B cell (primary cell): ENCODE measurements around the gene NBEAL1. TPM values are rescaled to one million over a fixed set of nuclear protein-coding genes. Genes with fewer than 3 reads are reported as not detected.

Experiments
- ATAC-seq: fragments of 200-7000 bp; cut with Tn5 transposase; one replicate; pipeline ENCODE4 v1.10.0; 2021; ENCODE audit warnings: low read depth, mild to moderate bottlenecking, moderate number of reproducible peaks, moderate library complexity
- CTCF ChIA-PET: fragments of 350-600 bp; sonication (Branson Sonifier 250); formaldehyde crosslinking; loops from one replicate; lab custom pipeline; 2021; ENCODE audit warnings: antibody characterized with exemption, inconsistent platforms; lab: Charles Lee
- POLR2A ChIA-PET: fragments of 350-600 bp; sonication (Branson Sonifier 250); formaldehyde crosslinking; loops from one replicate; lab custom pipeline; 2021; ENCODE audit warnings: antibody characterized with exemption; lab: Charles Lee
- DNase-seq: peaks from one replicate; pipeline ENCODE4 v3.0.0; 2013
- H2AFZ ChIP-seq: 2 replicates; pipeline ENCODE4 v1.6.1; 2012; ENCODE audit warnings: mild to moderate bottlenecking, low read depth, low read length; ENCODE audit not compliant: insufficient read depth, poor library complexity, severe bottlenecking
- H3K27ac ChIP-seq, 2 donors: 1 replicate in 1 of 2; 2 replicates in 1 of 2; pipeline ENCODE4 v1.5.1; 2012 to 2013; ENCODE audit warnings: low read length in 2 of 2, mild to moderate bottlenecking in 2 of 2, moderate library complexity in 1 of 2
- H3K27me3 ChIP-seq, 4 experiments: fragments of 200-600 bp in 1 of 4; sonication (generic) in 1 of 4; replicated peaks in 1 of 4; 1 replicate in 2 of 4; 2 replicates in 2 of 4; pipeline versions ENCODE4 v1.6.1 to v1.7.0; 2013 to 2016; ENCODE audit warnings: low read length in 3 of 4, mild to moderate bottlenecking in 2 of 4, mixed read lengths in 1 of 4, moderate library complexity in 1 of 4; ENCODE audit not compliant: insufficient read depth in 4 of 4, control insufficient read depth in 3 of 4; ENCODE audit errors: control extremely low read depth in 1 of 4
- H3K36me3 ChIP-seq, 2 experiments: replicated peaks in 1 of 2; 1 replicate in 1 of 2; 2 replicates in 1 of 2; pipeline versions ENCODE4 v1.6.1 to v1.7.1; 2013; ENCODE audit warnings: low read length in 1 of 2; ENCODE audit not compliant: insufficient read depth in 2 of 2, control insufficient read depth in 1 of 2; ENCODE audit errors: control extremely low read depth in 1 of 2, extremely low read depth in 1 of 2
- H3K4me1 ChIP-seq, 2 donors: fragments of 200-600 bp in 1 of 2; sonication (generic) in 1 of 2; 1 replicate in 1 of 2; 2 replicates in 1 of 2; pipeline versions ENCODE4 v1.5.1 to v1.6.1; 2013 to 2017; ENCODE audit warnings: low read length in 2 of 2; ENCODE audit not compliant: control insufficient read depth in 2 of 2, insufficient read depth in 2 of 2
- H3K4me2 ChIP-seq: replicated peaks from 2 replicates; pipeline ENCODE3; 2012; ENCODE audit warnings: mild to moderate bottlenecking, low read depth, low read length; ENCODE audit not compliant: poor library complexity, severe bottlenecking
- H3K4me3 ChIP-seq, 5 experiments: fragments of 200-600 bp in 1 of 5; sonication (generic) in 1 of 5; 1 replicate in 3 of 5; 2 replicates in 2 of 5; pipeline versions ENCODE4 v1.5.1 to v1.7.0; 2011 to 2016; ENCODE audit warnings: low read length in 4 of 5, mild to moderate bottlenecking in 4 of 5, low read depth in 2 of 5, control low read depth in 1 of 5, moderate library complexity in 1 of 5; ENCODE audit not compliant: insufficient read depth in 1 of 5; ENCODE audit errors: control extremely low read depth in 1 of 5, extremely low read depth in 1 of 5
- H3K79me2 ChIP-seq: fragments of 200-600 bp; sonication (generic); one replicate; pipeline ENCODE4 v1.6.0; 2016; ENCODE audit warnings: low read length; ENCODE audit not compliant: control insufficient read depth, insufficient read depth
- H3K9ac ChIP-seq: fragments of 200-600 bp; sonication (generic); 2 replicates; pipeline ENCODE4 v1.6.1; 2017; ENCODE audit warnings: mild to moderate bottlenecking, low read length, moderate library complexity
- H3K9me3 ChIP-seq, 3 donors: one replicate each; pipeline versions ENCODE4 v1.6.1 to v1.7.1; 2013; ENCODE audit warnings: low read length in 2 of 3; ENCODE audit not compliant: control insufficient read depth in 2 of 3, insufficient read depth in 1 of 3; ENCODE audit errors: control extremely low read depth in 1 of 3
- H4K20me1 ChIP-seq: 2 replicates; pipeline ENCODE4 v1.6.0; 2012; ENCODE audit warnings: mild to moderate bottlenecking, low read length; ENCODE audit not compliant: insufficient read depth, control insufficient read depth, poor library complexity, severe bottlenecking
- H3K27ac Mint-ChIP-seq: one replicate; pipeline ENCODE4 v1.8.0; 2021; ENCODE audit warnings: mixed read lengths
- H3K27me3 Mint-ChIP-seq: one replicate; pipeline ENCODE4 v1.8.0; 2021; ENCODE audit warnings: mixed read lengths
- H3K4me1 Mint-ChIP-seq: one replicate; pipeline ENCODE4 v1.8.0; 2021; ENCODE audit warnings: mixed read lengths
- H3K4me3 Mint-ChIP-seq: one replicate; pipeline ENCODE4 v1.8.0; 2021; ENCODE audit warnings: mixed read lengths
- H3K9me3 Mint-ChIP-seq: one replicate; pipeline ENCODE4 v1.8.0; 2022; ENCODE audit warnings: mixed read lengths; ENCODE audit not compliant: insufficient read depth
- EZH2 ChIP-seq: IDR thresholded peaks from 2 replicates; pipeline ENCODE4 v1.6.1; 2012; ENCODE audit warnings: borderline replicate concordance, low read depth, mild to moderate bottlenecking, moderate library complexity, low read length; ENCODE audit not compliant: insufficient read depth, poor library complexity, severe bottlenecking
- WGBS: methylation state at CpG from one replicate; pipeline ENCODE4 v1.1.5; 2013; ENCODE audit warnings: missing lambda C conversion rate; ENCODE audit not compliant: insufficient coverage; 5-methylcytosine and 5-hydroxymethylcytosine counted together
- intact Hi-C: fragments of 100-400 bp; cut with micrococcal nuclease; formaldehyde crosslinking; loops from one replicate; pipeline ENCODE4 v1.10.0; 2022
- polyA plus RNA-seq: library from polyadenylated mRNA; depleted of rRNA; stranded (reverse); fragments of >200 nt; gene quantifications from 2 replicates; pipeline ENCODE4 v1.2.3, GENCODE V29; 2012
- total RNA-seq, 2 donors: library from RNA; stranded (reverse); fragments of 120-200 nt in 1 of 2; gene quantifications; 1 replicate in 1 of 2; 2 replicates in 1 of 2; pipeline versions ENCODE4 v1.2.3 to v1.2.4, GENCODE V29; 2013 to 2022
- TF ChIP-seq, protein P1 (sequence below): fragments of 200-600 bp; IDR thresholded peaks from one replicate; pipeline ENCODE4 v1.8.0; 2022; ENCODE audit warnings: antibody characterized with exemption, mild to moderate bottlenecking

The NBEAL1 gene
- total and polyA plus RNA-seq, 2 donors (not counting 1 experiment from before 2014, with no cell fraction given): 2.2 to 22.0 TPM

DNA sequence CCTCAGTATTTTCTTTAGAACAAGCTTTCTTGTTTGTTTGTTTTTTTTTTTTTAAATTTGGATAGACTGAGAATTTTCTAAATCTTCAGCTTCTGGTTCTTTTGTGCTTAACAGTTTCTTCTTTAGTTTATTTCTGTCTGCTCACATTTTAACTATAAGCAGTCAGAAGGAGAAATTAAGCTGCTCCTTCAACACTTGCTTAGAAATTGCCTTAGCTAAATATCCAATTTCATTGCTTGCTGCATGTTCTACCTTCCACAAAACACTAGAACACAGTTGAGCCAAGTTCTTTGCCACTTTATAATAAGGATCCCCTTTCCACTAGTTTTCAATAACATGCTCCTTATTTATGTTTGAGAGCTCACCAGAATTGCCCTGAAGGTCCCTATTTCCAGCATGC lies 57.7 kb downstream of the NBEAL1 start:
- Mint-ChIP-seq H3K4me1 (no peaks in the 10 kb centered on the region), H3K27ac (no peak overlapping the region), H3K4me3 (no peak overlapping the region), H3K27me3 (no peaks in the 10 kb centered on the region), H3K9me3 (no peaks in the 10 kb centered on the region)
- ChIA-PET CTCF (no interaction called here), POLR2A (no interaction called here)
- DNase-seq: no peak
- H3K4me3 ChIP-seq: no peak overlapping the region
- peaks cover 1 to 3% (median 2%) of the 10 kb centered on the region in 3 donors for H3K9me3 ChIP-seq
- TF ChIP-seq, protein P1, sequence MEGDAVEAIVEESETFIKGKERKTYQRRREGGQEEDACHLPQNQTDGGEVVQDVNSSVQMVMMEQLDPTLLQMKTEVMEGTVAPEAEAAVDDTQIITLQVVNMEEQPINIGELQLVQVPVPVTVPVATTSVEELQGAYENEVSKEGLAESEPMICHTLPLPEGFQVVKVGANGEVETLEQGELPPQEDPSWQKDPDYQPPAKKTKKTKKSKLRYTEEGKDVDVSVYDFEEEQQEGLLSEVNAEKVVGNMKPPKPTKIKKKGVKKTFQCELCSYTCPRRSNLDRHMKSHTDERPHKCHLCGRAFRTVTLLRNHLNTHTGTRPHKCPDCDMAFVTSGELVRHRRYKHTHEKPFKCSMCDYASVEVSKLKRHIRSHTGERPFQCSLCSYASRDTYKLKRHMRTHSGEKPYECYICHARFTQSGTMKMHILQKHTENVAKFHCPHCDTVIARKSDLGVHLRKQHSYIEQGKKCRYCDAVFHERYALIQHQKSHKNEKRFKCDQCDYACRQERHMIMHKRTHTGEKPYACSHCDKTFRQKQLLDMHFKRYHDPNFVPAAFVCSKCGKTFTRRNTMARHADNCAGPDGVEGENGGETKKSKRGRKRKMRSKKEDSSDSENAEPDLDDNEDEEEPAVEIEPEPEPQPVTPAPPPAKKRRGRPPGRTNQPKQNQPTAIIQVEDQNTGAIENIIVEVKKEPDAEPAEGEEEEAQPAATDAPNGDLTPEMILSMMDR: no peak
- no peak for TF ChIP-seq EZH2
- no peak overlapping the region for H3K9ac ChIP-seq
- no peaks in the 10 kb centered on the region for H3K4me1 ChIP-seq
- H2AFZ ChIP-seq: no peak overlapping the region
- H3K36me3 ChIP-seq: peaks cover 0 to 1% of the 10 kb centered on the region in 2 experiments
- H3K4me2 ChIP-seq: no peak overlapping the region
- H3K27ac ChIP-seq: no peak overlapping the region
- intact Hi-C loops: no loop called here
- no peaks in the 10 kb centered on the region for H3K27me3 ChIP-seq
- ATAC-seq: no peak
- no peaks in the 10 kb centered on the region for H3K79me2 ChIP-seq
- H4K20me1 ChIP-seq: no peaks in the 10 kb centered on the region

DNA sequence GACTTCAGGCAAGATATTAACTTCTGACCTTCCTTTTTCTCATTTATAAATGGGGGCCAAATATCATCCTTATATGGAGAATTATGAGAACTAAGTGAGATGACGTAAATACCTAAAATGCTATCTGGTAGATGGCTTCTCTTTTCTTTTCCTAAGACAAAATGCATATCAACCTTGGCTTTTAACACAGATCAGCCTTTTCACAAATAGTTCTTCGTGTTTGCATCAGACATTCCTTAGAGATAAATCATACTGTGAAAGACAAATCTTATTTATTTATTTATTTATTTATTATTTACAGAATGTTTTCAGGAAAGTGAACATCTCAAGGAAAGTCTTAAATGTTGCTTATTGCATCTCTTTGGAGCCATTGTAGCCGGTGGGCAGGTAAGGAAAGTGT lies 62.8 kb downstream of the NBEAL1 start:
- H2AFZ ChIP-seq: no peak overlapping the region
- Mint-ChIP-seq H3K27me3 (no peaks in the 10 kb centered on the region), H3K4me1 (no peaks in the 10 kb centered on the region), H3K27ac (no peak overlapping the region), H3K4me3 (no peak overlapping the region), H3K9me3 (no peaks in the 10 kb centered on the region)
- WGBS: no CpG with 5 or more reads among the region's 3 CpGs
- CTCF ChIA-PET: no interaction called here
- POLR2A ChIA-PET: no interaction called here
- H3K27ac ChIP-seq: no peak overlapping the region
- H3K36me3 ChIP-seq: peaks cover 0 to 1% of the 10 kb centered on the region in 2 experiments
- H3K9me3 ChIP-seq: peaks cover 0 to 2% (median 0%) of the 10 kb centered on the region in 3 donors
- no peak overlapping the region for H3K4me3 ChIP-seq
- intact Hi-C loops: no loop called here
- no peaks in the 10 kb centered on the region for H4K20me1 ChIP-seq
- no peaks in the 10 kb centered on the region for H3K27me3 ChIP-seq
- H3K4me2 ChIP-seq: no peak overlapping the region
- no peaks in the 10 kb centered on the region for H3K79me2 ChIP-seq
- no peaks in the 10 kb centered on the region for H3K4me1 ChIP-seq
- TF ChIP-seq EZH2: no peak
- TF ChIP-seq, protein P1: no peak
- no peak for ATAC-seq
- no peak for DNase-seq
- no peak overlapping the region for H3K9ac ChIP-seq
